C1 segment of cervical spinal cord (tissue), 14 donors: ENCODE measurements around the gene IRF2BP2.
"Not testable (repeated sequence)": the region's sequence is repeated elsewhere in the genome, so short reads cannot be mapped to it uniquely, and the experiment has no call there.

ENCODE experiments used
- DNase-seq, 14 donors: peaks; one replicate each; lab custom pipeline; 2025; lab: John Stamatoyannopoulos, UW

The IRF2BP2 gene

GRCh38 chr1:234602334-234603220, 7.4 kb downstream of the IRF2BP2 start:
- DNase-seq = peak in 3 of 14 donors; percentile 14 to 46 (median 34)

GRCh38 chr1:234601301-234602017, 8.5 kb downstream of the IRF2BP2 start:
- DNase-seq = peak in 1 of 14 donors; percentile 6

GRCh38 chr1:234600418-234601281, 9.3 kb downstream of the IRF2BP2 start:
- DNase-seq = peak in 2 of 14 donors; percentile 66 to 76

GRCh38 chr1:234599617-234600417, 10.2 kb downstream of the IRF2BP2 start:
- peak in 13 of 14 donors; percentile 51 to 97 (median 82) for DNase-seq

- no peak for DNase-seq
Measured at GRCh38 chr1:234598974-234599616, 10.9 kb downstream of the IRF2BP2 start.

GRCh38 chr1:234597894-234598293, 12.1 kb downstream of the IRF2BP2 start:
- peak in 2 of 14 donors; percentile 17 to 22 for DNase-seq

GRCh38 chr1:234595899-234596298, 14.1 kb downstream of the IRF2BP2 start:
- no peak for DNase-seq

- DNase-seq = not testable (repeated sequence)
Measured at GRCh38 chr1:234594575-234594974, 15.4 kb downstream of the IRF2BP2 start.

- no peak for DNase-seq
Measured at GRCh38 chr1:234593771-234594504, 16.0 kb downstream of the IRF2BP2 start.

- no peak for DNase-seq
Measured at GRCh38 chr1:234593109-234593508, 16.9 kb downstream of the IRF2BP2 start.

- DNase-seq = no peak
Measured at GRCh38 chr1:234592240-234592639, 17.7 kb downstream of the IRF2BP2 start.

- no peak for DNase-seq
Measured at GRCh38 chr1:234591131-234591530, 18.8 kb downstream of the IRF2BP2 start.

GRCh38 chr1:234589854-234590620, 19.9 kb downstream of the IRF2BP2 start:
- peak in 1 of 14 donors; percentile 23 for DNase-seq

- DNase-seq = no peak
Measured at GRCh38 chr1:234589064-234589800, 20.7 kb downstream of the IRF2BP2 start.

GRCh38 chr1:234588386-234588785, 21.6 kb downstream of the IRF2BP2 start:
- no peak for DNase-seq

- DNase-seq = no peak
Measured at GRCh38 chr1:234586892-234587485, 23.0 kb downstream of the IRF2BP2 start.

GRCh38 chr1:234586304-234586703, 23.7 kb downstream of the IRF2BP2 start:
- DNase-seq = no peak
